WTC11 (cell line): ENCODE data around the gene LARP1B. TPM values are rescaled to one million over a fixed set of nuclear protein-coding genes. Genes with fewer than 3 reads are reported as not detected.

Source experiments
- ATAC-seq: fragments of 200-7000 bp; cut with Tn5 transposase; 2 replicates; pipeline ENCODE4 v1.10.0; 2021; ENCODE audit warnings: mild to moderate bottlenecking, moderate library complexity
- CTCF ChIA-PET: fragments of 300-600 bp; sonication (Branson Sonifier 250); formaldehyde crosslinking; loops from one replicate; lab custom pipeline; 2021; ENCODE audit warnings: antibody characterized with exemption; lab: Charles Lee
- POLR2A ChIA-PET: fragments of 350-600 bp; sonication (Branson Sonifier 250); formaldehyde crosslinking; loops from one replicate; lab custom pipeline; 2021; ENCODE audit warnings: antibody characterized with exemption; lab: Charles Lee
- DNase-seq: peaks from one replicate; pipeline ENCODE4 v3.0.0; 2021; ENCODE audit warnings: low spot score
- H3K27ac Mint-ChIP-seq: 2 replicates; pipeline ENCODE4 v1.8.0; 2021; ENCODE audit warnings: mixed read lengths
- H3K27me3 Mint-ChIP-seq: 2 replicates; pipeline ENCODE4 v1.8.0; 2021; ENCODE audit warnings: low read depth, mild to moderate bottlenecking, moderate library complexity, mixed read lengths
- H3K36me3 Mint-ChIP-seq: 2 replicates; pipeline ENCODE4 v1.8.0; 2021; ENCODE audit warnings: mixed read lengths
- H3K4me1 Mint-ChIP-seq: 2 replicates; pipeline ENCODE4 v1.8.0; 2022; ENCODE audit warnings: mixed read lengths
- H3K4me3 Mint-ChIP-seq: 2 replicates; pipeline ENCODE4 v1.8.0; 2021; ENCODE audit warnings: mild to moderate bottlenecking, moderate library complexity, mixed read lengths
- H3K9me3 Mint-ChIP-seq: 2 replicates; pipeline ENCODE4 v1.8.0; 2021; ENCODE audit warnings: mixed read lengths
- CDX4 ChIP-seq: fragments of 250-450 bp; sonication (Bioruptor Pico); IDR thresholded peaks from 2 replicates; pipeline ENCODE4 v1.9.0; 2021; ENCODE audit warnings: moderate library complexity, mild to moderate bottlenecking, inconsistent platforms, borderline replicate concordance
- CREM ChIP-seq: sonication (generic); formaldehyde crosslinking; IDR thresholded peaks from 2 replicates; pipeline ENCODE4 v1.8.1; 2022; ENCODE audit warnings: mild to moderate bottlenecking, missing genetic modification reagents, moderate library complexity
- CTCF ChIP-seq: fragments of 200-600 bp; IDR thresholded peaks from 2 replicates; pipeline ENCODE4 v1.8.0; 2022; ENCODE audit warnings: antibody characterized with exemption
- FOXJ3 ChIP-seq: sonication (generic); formaldehyde crosslinking; IDR thresholded peaks from 2 replicates; pipeline ENCODE4 v1.9.0; 2021; ENCODE audit warnings: missing genetic modification reagents, mild to moderate bottlenecking, borderline replicate concordance
- FOXP1 ChIP-seq: sonication (generic); formaldehyde crosslinking; IDR thresholded peaks from 2 replicates; pipeline ENCODE4 v1.8.0; 2022; ENCODE audit warnings: missing genetic modification reagents, mild to moderate bottlenecking, moderate library complexity, borderline replicate concordance
- GRHL2 ChIP-seq: fragments of 250-450 bp; sonication (Bioruptor Pico); IDR thresholded peaks from 2 replicates; pipeline ENCODE4 v1.8.0; 2022; ENCODE audit warnings: mild to moderate bottlenecking, moderate library complexity; ENCODE audit not compliant: insufficient replicate concordance, severe bottlenecking
- IRF2 ChIP-seq: sonication (generic); formaldehyde crosslinking; IDR thresholded peaks from 2 replicates; pipeline ENCODE4 v1.8.0; 2022; ENCODE audit warnings: low read depth, missing genetic modification reagents, borderline replicate concordance
- NFE2L1 ChIP-seq: sonication (generic); formaldehyde crosslinking; IDR thresholded peaks from 2 replicates; pipeline ENCODE4 v1.8.1; 2023; ENCODE audit warnings: missing genetic modification reagents
- TP53 ChIP-seq: sonication (generic); formaldehyde crosslinking; IDR thresholded peaks from 2 replicates; pipeline ENCODE4 v1.8.1; 2023; ENCODE audit warnings: mild to moderate bottlenecking, missing genetic modification reagents
- ZBTB43 ChIP-seq: sonication (generic); formaldehyde crosslinking; IDR thresholded peaks from 2 replicates; pipeline ENCODE4 v1.8.1; 2023; ENCODE audit warnings: mild to moderate bottlenecking, missing genetic modification reagents
- ZNF121 ChIP-seq: sonication (generic); formaldehyde crosslinking; IDR thresholded peaks from 2 replicates; pipeline ENCODE4 v1.8.0; 2023; ENCODE audit warnings: missing genetic modification reagents
- ZNF416 ChIP-seq: fragments of 250-450 bp; sonication (Bioruptor Pico); IDR thresholded peaks from 2 replicates; pipeline ENCODE4 v1.9.0; 2021; ENCODE audit warnings: mild to moderate bottlenecking, inconsistent platforms
- ZNF532 ChIP-seq: fragments of 250-450 bp; sonication (Bioruptor Pico); IDR thresholded peaks from 2 replicates; pipeline ENCODE4 v1.9.0; 2021; ENCODE audit warnings: mild to moderate bottlenecking, borderline replicate concordance
- total RNA-seq: library from RNA; stranded (reverse); gene quantifications from 3 replicates; pipeline ENCODE4 v1.2.3, GENCODE V29; 2021
- TF ChIP-seq, protein P1 (sequence below): sonication (generic); formaldehyde crosslinking; IDR thresholded peaks from 2 replicates; pipeline ENCODE4 v1.8.0; 2023; ENCODE audit warnings: missing genetic modification reagents, mild to moderate bottlenecking, borderline replicate concordance
- TF ChIP-seq, protein P2 (sequence below): fragments of 250-450 bp; sonication (Bioruptor Pico); IDR thresholded peaks from 2 replicates; pipeline ENCODE4 v1.9.0; 2021; ENCODE audit warnings: mild to moderate bottlenecking

Gene LARP1B
- total RNA-seq, 1 experiment from 2014 or later, result 35.6 TPM

DNA sequence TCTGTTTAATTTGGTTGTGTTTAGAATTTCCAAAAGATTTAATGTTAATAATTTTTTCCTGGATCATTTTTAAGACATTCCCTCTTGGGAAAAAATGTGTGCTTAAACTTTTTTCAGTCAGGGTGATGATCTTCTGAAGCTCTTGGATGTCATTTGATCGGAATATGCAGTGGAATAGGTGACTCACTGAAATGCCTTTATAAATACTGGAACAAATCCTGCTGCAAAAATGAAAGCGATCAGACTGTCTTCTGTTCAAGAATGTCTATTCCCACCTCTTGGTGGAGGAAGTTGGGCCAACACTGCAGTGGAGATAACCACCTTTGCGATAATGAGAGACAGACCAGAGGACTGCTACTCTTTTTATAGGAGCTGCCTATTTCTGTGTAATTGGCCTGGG, 46.7 kb downstream of the LARP1B start:
- ATAC-seq (no peak), DNase-seq (no peak)
- H3K27me3 Mint-ChIP-seq, result no peaks in the 10 kb centered on the region
- no peak overlapping the region for H3K4me3 Mint-ChIP-seq
- H3K27ac Mint-ChIP-seq, result no peak overlapping the region
- H3K9me3 Mint-ChIP-seq, result no peaks in the 10 kb centered on the region
- peaks cover 44% of the 10 kb centered on the region for H3K36me3 Mint-ChIP-seq
- no peaks in the 10 kb centered on the region for H3K4me1 Mint-ChIP-seq
- ChIA-PET CTCF (no interaction called here), POLR2A (no interaction called here)
- no peak for TF ChIP-seq TP53 (CRISPR knock-in tag)
- no peak for TF ChIP-seq ZNF121 (CRISPR knock-in tag)
- TF ChIP-seq NFE2L1 (CRISPR knock-in tag), result no peak
- TF ChIP-seq ZNF532 (CRISPR knock-in tag), result no peak
- TF ChIP-seq, protein P1, sequence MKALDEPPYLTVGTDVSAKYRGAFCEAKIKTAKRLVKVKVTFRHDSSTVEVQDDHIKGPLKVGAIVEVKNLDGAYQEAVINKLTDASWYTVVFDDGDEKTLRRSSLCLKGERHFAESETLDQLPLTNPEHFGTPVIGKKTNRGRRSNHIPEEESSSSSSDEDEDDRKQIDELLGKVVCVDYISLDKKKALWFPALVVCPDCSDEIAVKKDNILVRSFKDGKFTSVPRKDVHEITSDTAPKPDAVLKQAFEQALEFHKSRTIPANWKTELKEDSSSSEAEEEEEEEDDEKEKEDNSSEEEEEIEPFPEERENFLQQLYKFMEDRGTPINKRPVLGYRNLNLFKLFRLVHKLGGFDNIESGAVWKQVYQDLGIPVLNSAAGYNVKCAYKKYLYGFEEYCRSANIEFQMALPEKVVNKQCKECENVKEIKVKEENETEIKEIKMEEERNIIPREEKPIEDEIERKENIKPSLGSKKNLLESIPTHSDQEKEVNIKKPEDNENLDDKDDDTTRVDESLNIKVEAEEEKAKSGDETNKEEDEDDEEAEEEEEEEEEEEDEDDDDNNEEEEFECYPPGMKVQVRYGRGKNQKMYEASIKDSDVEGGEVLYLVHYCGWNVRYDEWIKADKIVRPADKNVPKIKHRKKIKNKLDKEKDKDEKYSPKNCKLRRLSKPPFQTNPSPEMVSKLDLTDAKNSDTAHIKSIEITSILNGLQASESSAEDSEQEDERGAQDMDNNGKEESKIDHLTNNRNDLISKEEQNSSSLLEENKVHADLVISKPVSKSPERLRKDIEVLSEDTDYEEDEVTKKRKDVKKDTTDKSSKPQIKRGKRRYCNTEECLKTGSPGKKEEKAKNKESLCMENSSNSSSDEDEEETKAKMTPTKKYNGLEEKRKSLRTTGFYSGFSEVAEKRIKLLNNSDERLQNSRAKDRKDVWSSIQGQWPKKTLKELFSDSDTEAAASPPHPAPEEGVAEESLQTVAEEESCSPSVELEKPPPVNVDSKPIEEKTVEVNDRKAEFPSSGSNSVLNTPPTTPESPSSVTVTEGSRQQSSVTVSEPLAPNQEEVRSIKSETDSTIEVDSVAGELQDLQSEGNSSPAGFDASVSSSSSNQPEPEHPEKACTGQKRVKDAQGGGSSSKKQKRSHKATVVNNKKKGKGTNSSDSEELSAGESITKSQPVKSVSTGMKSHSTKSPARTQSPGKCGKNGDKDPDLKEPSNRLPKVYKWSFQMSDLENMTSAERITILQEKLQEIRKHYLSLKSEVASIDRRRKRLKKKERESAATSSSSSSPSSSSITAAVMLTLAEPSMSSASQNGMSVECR, result no peak
- no peak for TF ChIP-seq CTCF
- TF ChIP-seq, protein P2, sequence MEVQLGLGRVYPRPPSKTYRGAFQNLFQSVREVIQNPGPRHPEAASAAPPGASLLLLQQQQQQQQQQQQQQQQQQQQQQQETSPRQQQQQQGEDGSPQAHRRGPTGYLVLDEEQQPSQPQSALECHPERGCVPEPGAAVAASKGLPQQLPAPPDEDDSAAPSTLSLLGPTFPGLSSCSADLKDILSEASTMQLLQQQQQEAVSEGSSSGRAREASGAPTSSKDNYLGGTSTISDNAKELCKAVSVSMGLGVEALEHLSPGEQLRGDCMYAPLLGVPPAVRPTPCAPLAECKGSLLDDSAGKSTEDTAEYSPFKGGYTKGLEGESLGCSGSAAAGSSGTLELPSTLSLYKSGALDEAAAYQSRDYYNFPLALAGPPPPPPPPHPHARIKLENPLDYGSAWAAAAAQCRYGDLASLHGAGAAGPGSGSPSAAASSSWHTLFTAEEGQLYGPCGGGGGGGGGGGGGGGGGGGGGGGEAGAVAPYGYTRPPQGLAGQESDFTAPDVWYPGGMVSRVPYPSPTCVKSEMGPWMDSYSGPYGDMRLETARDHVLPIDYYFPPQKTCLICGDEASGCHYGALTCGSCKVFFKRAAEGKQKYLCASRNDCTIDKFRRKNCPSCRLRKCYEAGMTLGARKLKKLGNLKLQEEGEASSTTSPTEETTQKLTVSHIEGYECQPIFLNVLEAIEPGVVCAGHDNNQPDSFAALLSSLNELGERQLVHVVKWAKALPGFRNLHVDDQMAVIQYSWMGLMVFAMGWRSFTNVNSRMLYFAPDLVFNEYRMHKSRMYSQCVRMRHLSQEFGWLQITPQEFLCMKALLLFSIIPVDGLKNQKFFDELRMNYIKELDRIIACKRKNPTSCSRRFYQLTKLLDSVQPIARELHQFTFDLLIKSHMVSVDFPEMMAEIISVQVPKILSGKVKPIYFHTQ (CRISPR knock-in tag), result no peak
- TF ChIP-seq ZBTB43 (CRISPR knock-in tag), result no peak
- no peak for TF ChIP-seq FOXP1 (CRISPR knock-in tag)
- TF ChIP-seq CDX4 (CRISPR knock-in tag), result no peak
- no peak for TF ChIP-seq GRHL2
- no peak for TF ChIP-seq CREM (CRISPR knock-in tag)
- no peak for TF ChIP-seq IRF2 (CRISPR knock-in tag)
- TF ChIP-seq ZNF416 (CRISPR knock-in tag), result no peak
- no peak for TF ChIP-seq FOXJ3 (CRISPR knock-in tag)
- TF ChIP-seq, all 79 proteins: peak for 0
